NB4 (cell line): ENCODE measurements around the gene SH3GLB1.

ENCODE experiments used
- DNase-seq: peaks from one replicate; pipeline ENCODE4 v3.0.0; 2010; ENCODE audit warnings: low read depth
- H3K4me3 ChIP-seq: one replicate; pipeline ENCODE4 v1.5.1; 2011; ENCODE audit warnings: mild to moderate bottlenecking, low read depth, low read length, moderate library complexity
- MYC ChIP-seq: IDR thresholded peaks from 2 replicates; pipeline ENCODE4 v1.6.1; 2011; ENCODE audit warnings: low read depth, low read length
- POLR2A ChIP-seq: IDR thresholded peaks from 2 replicates; pipeline ENCODE4 v1.6.1; 2011; ENCODE audit warnings: mild to moderate bottlenecking; ENCODE audit not compliant: insufficient read length; ENCODE audit errors: extremely low read depth
- TF ChIP-seq, protein P1 (sequence below): IDR thresholded peaks from 2 replicates; pipeline ENCODE4 v1.6.1; 2011; ENCODE audit warnings: low read depth, low read length
- TF ChIP-seq, protein P2 (sequence below): IDR thresholded peaks from one replicate; pipeline ENCODE4 v1.5.1; 2012; ENCODE audit warnings: low read depth, low read length

SH3GLB1 gene

DNA sequence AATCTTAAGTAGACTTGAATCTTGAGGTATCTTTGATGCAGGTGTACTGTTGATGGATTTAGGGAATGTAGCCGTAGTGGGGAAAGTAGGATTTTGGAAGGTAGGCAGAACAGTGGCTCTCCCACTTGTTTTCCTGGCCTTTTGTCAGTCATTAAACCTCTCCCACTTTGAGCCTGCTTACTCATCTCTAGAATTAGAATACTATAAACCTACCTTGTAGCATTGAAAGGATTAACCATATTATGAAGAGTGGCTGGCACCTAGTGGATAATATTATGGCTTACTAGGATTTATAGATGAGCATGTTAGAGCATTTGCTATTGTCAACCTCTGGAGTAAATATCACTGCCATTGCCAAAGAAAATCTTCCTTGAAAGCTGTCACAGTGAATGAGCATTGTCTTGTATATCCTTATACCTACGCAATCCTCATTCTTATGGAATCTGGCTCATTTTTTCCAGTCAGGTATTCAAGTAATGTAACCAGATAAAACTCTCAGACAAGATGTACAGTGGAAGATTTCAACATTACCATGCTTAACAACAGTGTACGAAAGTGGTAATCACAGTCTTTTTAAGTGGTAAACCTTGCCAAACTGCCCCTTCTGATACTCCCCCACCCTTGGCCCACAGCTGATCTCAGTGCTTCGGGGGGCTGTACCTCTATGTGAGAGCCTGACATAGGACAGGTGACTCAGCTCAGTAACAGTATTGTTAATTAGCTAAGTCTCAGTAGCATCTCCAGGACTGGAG, 44.4 kb downstream of the SH3GLB1 start:
- H3K4me3 ChIP-seq: no peak overlapping the region
- TF ChIP-seq MYC: no peak
- TF ChIP-seq, protein P1, sequence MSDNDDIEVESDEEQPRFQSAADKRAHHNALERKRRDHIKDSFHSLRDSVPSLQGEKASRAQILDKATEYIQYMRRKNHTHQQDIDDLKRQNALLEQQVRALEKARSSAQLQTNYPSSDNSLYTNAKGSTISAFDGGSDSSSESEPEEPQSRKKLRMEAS: no peak
- TF ChIP-seq, protein P2, sequence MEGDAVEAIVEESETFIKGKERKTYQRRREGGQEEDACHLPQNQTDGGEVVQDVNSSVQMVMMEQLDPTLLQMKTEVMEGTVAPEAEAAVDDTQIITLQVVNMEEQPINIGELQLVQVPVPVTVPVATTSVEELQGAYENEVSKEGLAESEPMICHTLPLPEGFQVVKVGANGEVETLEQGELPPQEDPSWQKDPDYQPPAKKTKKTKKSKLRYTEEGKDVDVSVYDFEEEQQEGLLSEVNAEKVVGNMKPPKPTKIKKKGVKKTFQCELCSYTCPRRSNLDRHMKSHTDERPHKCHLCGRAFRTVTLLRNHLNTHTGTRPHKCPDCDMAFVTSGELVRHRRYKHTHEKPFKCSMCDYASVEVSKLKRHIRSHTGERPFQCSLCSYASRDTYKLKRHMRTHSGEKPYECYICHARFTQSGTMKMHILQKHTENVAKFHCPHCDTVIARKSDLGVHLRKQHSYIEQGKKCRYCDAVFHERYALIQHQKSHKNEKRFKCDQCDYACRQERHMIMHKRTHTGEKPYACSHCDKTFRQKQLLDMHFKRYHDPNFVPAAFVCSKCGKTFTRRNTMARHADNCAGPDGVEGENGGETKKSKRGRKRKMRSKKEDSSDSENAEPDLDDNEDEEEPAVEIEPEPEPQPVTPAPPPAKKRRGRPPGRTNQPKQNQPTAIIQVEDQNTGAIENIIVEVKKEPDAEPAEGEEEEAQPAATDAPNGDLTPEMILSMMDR: no peak
- TF ChIP-seq POLR2A: no peak
- no peak for DNase-seq

DNA sequence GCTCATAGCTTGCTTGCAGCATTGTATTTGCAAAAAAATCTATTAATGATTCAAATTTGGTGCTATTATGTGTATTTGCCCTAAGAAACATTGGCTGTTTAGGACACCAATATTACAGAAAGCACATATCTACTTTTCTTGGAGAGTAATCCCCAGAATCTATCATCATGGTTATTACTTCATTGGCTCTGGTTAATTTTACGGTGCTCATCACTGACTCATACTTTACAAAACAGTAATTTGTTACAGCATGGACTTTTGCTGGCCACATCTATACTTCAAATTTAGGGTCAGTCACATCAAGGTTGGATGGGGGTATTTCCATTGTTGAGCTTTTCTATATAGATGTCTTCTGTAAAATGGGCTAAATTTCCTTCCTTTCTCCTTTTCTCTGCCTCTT, 45.7 kb downstream of the SH3GLB1 start:
- no peak for TF ChIP-seq MYC

DNA sequence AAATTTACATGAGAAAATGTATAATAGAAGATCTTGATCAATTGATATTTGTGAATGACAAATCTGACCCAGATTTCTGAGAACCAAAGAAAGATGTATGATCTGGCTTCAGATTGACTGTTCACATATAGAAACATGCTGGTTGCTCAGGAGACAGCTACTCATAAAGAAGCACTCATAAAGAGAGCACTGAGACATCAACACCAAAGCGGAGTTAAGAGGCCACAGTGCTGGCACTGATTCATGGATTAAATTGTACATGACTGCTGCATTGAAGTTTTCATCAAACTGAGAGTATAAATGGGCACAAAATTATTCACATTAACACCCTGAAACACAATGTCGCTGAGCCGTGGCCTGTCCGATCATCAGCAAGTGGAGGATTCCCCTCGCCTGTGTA, 46.2 kb downstream of the SH3GLB1 start:
- no peak for TF ChIP-seq MYC
- TF ChIP-seq, protein P2: no peak
- no peak for TF ChIP-seq POLR2A
- H3K4me3 ChIP-seq: no peak overlapping the region
- DNase-seq: no peak

More for the DNA sequence above, 45.7 kb downstream of the SH3GLB1 start:
- no peak overlapping the region for H3K4me3 ChIP-seq
- no peak for DNase-seq

DNA sequence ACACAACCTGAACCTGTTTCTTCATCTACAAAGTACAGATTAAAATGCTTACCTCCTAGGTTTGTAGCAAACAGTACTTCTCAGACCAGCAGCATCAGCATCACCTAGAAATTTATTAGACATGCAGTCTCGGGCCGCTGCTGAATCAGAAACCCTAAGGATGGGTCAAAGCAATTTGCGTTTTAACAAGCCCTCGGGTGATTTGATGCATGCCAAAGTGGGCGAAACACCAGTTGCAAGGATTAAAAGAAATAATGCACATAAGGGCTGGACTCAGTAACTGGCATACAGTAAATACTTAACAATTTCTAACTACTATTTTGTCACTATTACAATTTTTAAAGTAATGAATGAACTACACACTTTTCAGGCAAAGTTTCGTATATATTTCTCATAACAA, 47.5 kb downstream of the SH3GLB1 start:
- no peak for DNase-seq
- H3K4me3 ChIP-seq: no peak overlapping the region
- TF ChIP-seq, protein P2: no peak
- no peak for TF ChIP-seq POLR2A
- TF ChIP-seq, protein P1: no peak

DNA sequence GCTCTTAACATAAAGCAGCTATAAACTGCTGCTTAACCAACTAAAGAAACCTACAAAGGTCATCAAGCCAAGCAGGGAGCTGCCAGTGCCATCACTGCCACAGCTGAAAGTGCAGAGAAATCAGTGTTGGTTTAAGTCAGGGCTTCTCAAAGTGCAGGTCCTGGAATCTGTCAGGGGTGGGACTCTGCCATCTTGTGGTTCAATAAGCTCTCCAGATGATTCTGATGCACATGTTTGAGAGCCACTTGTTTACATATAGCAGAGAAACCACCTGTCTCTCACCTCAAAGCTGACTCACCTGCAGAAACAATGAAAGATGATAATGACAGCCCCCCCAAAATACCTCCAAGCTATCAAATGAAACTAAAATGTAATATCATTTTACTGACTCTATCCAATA, 49.3 kb downstream of the SH3GLB1 start:
- H3K4me3 ChIP-seq: no peak overlapping the region
- peak; percentile 37 for DNase-seq
- no peak for TF ChIP-seq MYC
- TF ChIP-seq, protein P2: no peak
- TF ChIP-seq, protein P1: no peak
- TF ChIP-seq POLR2A: no peak

DNA sequence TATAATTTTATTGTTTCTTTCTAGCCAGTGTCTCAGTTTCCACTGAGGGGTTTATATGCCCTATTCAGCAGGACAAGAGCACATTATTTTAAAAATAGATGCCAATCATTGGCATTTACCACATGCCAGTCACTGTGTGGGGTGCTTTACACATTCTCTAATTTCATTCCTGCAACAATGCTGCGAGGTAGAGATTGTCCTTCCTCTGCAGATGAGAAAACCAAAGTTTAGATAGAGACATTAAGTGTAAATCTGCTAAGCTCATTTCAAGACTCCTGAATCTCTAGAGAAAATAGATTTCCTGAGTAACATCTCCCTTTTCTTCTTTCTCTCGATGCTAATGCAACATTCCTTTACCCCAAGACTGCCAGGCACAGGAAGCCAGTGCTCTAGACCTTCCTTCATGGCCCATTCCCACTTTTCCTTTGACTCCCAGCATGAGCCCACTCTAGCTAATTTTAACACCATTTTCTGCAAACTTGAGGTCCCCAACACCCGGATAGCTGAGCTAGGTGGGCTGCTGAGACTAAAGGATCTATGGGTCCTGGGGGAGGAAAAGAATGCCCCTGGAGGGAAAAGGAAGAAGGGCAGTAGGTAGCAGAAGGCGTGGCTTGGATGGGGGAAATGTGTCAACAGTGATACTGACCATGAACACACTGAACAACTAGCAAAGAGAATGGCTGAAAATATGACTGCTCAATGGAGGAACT, 50.0 kb downstream of the SH3GLB1 start:
- TF ChIP-seq, protein P2: no peak
- TF ChIP-seq, protein P1: no peak
- TF ChIP-seq POLR2A (no peak), MYC (no peak)
- DNase-seq: no peak
- H3K4me3 ChIP-seq: no peak overlapping the region
